ENCODE data around the gene NAA80.
A peak's percentile ranks its signal among the peaks of the same experiment; 100 is the strongest.
"Not testable (repeated sequence)": the region's sequence is repeated elsewhere in the genome, so short reads cannot be mapped to it uniquely, and the experiment has no call there.

NAA80 gene

GRCh38 chr3:50290161-50290641 is 9.0 kb downstream of the NAA80 start:
- no peak for DNase-seq (ENCODE audit: low spot score)

DNA sequence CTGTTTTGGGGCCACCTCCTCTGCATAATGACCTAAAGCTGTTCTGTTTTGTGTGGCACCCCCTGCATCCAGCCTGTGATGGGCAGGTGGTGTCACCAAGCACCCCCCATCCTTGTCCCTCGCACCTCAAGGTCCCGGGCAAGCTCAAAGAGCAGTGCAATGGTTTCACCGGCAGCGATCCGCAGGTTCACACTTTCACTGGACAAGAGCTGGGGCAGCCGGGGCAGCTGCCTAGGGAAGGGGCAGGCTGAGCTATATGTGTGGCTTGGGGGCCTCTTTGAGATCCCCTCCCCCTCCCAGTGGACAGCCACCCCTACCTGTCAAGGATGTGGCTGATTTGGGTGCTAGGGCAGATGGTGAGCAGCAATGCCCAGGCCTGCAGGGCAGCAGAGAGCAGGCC is 10.1 kb downstream of the NAA80 start:
- no peak for DNase-seq (ENCODE audit: low spot score)

GRCh38 chr3:50288387-50289007 is 10.7 kb downstream of the NAA80 start:
- no peak for DNase-seq (ENCODE audit: low spot score)

- DNase-seq (ENCODE audit: low spot score), result no peak
Observed at GRCh38 chr3:50287262-50287661, 11.9 kb downstream of the NAA80 start.

GRCh38 chr3:50286322-50287227 is 12.6 kb downstream of the NAA80 start:
- DNase-seq (ENCODE audit: low spot score), result no peak

DNA sequence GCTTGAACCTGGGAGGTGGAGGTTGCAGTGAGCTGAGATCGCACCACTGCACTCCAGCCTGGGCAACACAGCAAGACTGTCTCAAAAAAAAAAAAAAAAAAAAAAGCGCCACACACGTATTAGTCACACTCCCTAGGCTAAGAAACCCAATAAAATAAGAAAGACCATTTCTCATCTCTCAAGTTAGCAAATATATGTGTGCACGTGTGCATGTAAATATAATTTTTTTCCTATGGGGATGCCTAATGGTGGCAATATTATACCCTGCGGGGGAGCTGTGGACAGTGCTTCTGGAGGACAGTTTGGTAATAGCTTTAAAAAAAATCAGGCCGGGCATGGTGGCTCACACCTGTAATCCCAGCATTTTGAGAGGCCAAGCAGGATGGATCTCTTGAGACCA is 15.1 kb downstream of the NAA80 start:
- DNase-seq (ENCODE audit: low spot score), result not testable (repeated sequence)

- DNase-seq (ENCODE audit: low spot score), result no peak
Observed at GRCh38 chr3:50279255-50280016, 19.8 kb downstream of the NAA80 start.

DNA sequence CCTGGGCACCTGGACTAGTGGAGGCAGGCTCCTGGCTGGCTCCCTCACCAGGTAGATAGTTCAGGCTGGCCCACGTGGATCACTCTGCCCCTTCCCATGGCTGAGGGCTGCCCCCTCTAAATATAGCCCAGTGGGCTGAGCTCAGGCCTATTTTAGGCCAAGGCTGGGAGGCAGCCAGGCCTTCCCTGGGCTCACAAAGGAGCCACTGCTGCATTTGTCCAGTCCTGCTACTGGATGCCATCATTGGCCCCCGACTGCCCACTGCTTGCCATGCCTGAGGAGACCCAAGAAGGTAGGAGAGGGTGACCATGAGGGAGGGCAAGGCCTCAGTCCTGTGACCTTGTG is 20.4 kb downstream of the NAA80 start, which contains the start of gene LSMEM2:
Gene LSMEM2, plus strand, starts transcription at position 208 of the 345 bp plus-strand sequence. Its CDS starts 27 bp downstream, at position 235.
- no peak for DNase-seq (ENCODE audit: low spot score)

DNA sequence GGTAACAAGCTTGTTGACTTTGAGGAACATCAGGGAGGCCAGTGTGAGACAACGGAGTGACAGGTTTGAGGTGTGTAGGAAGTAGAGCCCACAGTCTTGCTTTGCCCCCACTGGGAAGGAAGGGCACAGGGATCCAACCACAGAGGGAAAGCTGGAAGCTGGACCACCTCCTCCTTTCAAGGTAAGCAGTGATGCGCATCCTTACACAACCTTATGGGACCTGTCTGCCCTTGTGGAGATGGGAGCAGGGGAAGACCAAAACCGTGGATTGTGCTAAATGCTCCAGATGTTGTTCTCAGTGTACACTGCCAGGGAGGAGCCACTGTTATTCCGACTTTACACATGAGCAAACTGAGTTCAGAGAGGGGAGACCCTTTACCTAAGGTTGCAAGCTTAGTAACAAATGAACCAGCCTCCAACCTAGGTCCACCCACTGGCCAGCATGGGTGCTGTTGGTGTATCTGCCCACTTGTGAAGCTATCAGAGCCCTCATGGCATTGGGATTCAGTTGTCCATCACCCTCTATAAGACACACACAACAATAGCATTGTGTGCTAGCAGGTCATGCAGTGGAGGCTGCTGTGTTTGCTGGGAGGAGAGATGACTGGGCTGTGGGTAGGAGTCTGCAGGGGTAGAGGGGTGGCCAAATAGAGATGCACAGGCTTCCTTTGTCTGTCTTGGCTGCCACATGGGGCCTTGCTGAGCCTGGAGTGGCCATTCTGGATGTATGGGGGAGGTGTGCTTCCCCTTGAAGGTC is 20.9 kb downstream of the NAA80 start:
- DNase-seq (ENCODE audit: low spot score), result no peak

GRCh38 chr3:50276762-50277101 is 22.5 kb downstream of the NAA80 start:
- no peak for DNase-seq (ENCODE audit: low spot score)

DNA sequence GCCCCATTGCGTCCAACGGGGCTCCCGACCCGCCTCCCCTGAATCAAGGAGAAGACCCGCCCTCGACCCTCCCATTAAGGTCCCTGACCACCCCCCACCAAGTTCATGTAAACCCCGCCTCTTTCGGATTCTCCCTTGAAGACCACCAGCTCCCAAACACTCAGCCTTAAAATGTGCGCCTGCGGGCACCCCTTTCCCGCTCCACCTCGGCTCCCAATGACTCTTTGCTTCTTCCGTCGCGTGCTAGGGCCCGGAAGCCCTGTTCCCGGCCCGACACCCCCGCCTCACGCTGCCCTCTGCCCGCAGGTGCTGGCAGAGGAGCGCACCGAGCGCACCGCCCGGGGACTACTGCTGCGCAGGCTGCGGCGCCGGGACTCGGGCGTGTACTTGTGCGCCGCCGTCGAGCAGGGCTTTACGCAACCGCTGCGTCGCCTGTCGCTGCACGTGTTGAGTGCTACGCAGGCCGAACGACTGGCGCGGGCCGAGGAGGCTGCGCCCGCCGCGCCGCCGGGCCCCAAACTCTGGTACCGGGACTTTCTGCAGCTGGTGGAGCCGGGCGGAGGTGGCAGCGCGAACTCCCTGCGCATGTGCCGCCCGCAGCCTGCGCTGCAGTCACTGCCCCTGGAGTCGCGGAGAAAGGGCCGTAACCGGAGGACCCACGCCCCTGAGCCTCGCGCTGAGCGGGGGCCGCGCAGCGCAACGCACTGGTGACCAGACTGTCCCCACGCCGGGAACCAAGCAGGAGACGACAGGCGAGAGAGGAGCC is 23.0 kb downstream of the NAA80 start:
- DNase-seq (ENCODE audit: low spot score), result no peak

DNA sequence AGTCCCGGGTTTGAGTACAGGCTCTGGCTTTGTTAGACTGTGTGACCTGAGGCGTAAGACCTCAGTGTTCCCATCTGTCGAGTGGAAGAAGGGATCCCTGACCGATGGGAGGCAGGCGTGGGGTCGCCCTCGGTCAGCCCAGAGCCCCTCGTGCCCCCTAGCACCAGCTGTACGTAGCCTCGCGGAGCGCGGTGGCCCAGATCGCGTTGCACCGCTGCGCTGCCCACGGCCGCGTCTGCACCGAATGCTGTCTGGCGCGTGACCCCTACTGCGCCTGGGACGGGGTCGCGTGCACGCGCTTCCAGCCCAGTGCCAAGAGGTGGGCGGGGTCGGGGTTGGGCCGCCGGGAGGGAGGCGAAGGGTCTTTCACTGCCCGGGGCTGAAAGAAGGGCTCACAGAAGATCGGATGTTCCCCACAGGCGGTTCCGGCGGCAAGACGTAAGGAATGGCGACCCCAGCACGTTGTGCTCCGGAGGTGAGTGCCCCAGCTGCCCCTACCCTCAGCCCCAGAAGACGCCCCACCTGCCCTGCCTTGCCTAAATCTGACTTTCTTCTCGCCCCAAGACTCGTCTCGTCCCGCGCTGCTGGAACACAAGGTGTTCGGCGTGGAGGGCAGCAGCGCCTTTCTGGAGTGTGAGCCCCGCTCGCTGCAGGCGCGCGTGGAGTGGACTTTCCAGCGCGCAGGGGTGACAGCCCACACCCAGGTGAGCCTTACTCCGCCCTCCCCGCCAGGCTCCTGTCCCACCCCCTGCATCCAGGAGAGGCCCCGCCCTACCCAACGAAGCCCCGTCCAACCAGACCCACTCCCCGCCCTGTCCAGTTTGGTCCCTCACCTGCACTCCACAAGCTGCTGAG is 23.8 kb downstream of the NAA80 start:
- DNase-seq (ENCODE audit: low spot score), result no peak

DNA sequence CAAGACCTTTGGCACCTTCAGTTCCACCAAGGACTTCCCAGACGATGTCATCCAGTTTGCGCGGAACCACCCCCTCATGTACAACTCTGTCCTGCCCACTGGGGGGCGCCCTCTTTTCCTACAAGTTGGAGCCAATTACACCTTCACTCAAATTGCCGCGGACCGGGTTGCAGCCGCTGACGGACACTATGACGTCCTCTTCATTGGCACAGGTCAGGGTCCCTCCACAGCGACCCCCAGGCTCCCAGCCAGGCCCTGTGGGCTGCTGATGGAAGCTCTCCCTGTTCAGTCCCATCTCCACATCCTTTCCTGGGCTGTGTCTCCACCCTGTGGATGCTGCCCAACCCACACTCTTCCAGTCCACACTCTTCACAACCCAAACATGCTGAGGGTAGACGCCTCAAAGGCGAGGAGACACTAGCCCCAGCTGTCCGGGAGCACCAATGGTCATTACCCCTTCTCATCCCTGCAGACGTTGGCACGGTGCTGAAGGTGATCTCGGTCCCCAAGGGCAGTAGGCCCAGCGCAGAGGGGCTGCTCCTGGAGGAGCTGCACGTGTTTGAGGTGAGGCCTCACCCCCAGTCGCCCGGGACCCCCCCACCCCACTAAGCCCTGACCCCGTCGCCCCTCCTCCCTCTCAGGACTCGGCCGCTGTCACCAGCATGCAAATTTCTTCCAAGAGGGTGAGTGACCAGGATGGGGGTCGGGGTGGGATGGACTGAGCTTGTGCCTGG is 24.7 kb downstream of the NAA80 start:
- peak; percentile 67 for DNase-seq (ENCODE audit: low spot score)

DNA sequence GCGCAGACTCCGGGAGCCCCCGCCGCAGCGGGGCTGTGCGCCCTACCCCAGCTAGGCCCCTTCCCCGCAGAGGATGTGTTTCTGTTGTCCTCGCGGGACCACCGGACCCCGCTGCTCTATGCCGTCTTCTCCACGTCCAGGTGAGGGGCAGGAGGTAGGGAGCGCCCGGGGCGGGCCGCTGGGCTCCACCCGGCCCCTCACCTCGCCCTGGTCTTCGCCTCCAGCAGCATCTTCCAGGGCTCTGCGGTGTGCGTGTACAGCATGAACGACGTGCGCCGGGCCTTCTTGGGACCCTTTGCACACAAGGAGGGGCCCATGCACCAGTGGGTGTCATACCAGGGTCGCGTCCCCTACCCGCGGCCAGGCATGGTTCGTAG is 25.5 kb downstream of the NAA80 start:
- DNase-seq (ENCODE audit: low spot score), result no peak

GRCh38 chr3:50272911-50273688 is 26.1 kb downstream of the NAA80 start:
- peak; percentile 87 for DNase-seq (ENCODE audit: low spot score)

DNA sequence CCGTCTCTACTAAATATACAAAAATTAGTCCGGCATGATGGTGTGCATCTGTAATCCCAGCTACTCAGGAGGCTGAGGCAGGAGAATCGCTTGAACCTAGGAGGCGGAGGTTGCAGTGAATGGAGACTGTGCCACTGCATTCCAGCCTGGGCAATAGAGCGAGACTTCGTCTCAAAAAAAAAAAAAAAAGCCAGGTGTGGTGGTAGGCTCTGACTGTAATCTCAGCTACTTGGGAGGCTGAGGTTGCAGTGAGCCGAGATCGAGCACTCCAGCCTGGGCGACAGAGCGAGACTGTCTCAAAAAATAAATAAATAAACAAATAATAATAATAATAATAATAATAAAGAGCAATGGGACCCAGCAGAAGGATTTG is 26.7 kb downstream of the NAA80 start:
- DNase-seq (ENCODE audit: low spot score), result not testable (repeated sequence)

DNA sequence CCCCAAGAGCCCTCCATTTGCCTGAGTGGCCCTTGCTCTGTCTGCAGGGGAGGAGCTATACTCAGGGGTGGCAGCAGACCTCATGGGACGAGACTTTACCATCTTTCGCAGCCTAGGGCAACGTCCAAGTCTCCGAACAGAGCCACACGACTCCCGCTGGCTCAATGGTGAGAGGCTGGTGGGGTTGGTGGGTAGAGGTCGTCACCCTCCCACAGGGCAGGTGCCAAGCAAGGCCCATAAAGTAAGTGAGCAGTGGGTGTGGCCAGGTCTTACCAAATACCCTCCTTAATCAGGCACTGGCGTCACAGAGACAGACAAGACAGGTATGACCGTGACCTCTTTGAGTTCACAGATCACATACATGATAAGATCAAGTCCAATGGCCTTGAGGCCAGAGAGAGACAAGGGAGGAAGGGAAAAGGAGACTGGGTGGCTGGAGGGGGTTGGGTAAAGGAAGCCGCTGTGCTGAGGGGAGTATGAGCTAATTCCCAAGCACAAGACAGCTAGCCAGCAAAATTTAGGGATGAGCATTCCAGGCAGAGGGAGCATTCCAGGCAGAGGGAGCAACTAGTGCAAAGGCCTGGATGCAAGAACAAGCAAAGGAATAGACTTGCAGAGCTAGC is 27.8 kb downstream of the NAA80 start:
- DNase-seq (ENCODE audit: low spot score), result no peak
